Glutamatergic neuron (in vitro differentiated cells): ENCODE data around the gene ASCC3. TPM values are rescaled to one million over a fixed set of nuclear protein-coding genes. Genes with fewer than 3 reads are reported as not detected.

ENCODE experiments used
- DNase-seq: peaks from one replicate; pipeline ENCODE4 v3.0.0; 2022
- H3K27ac Mint-ChIP-seq: one replicate; pipeline ENCODE4 v1.8.0; 2020; ENCODE audit warnings: mild to moderate bottlenecking, mixed read lengths, inconsistent platforms; ENCODE audit not compliant: unreplicated experiment
- H3K27me3 Mint-ChIP-seq: one replicate; pipeline ENCODE4 v1.8.0; 2020; ENCODE audit warnings: mild to moderate bottlenecking, moderate library complexity, mixed read lengths, inconsistent platforms; ENCODE audit not compliant: unreplicated experiment
- H3K36me3 Mint-ChIP-seq: one replicate; pipeline ENCODE4 v1.8.0; 2020; ENCODE audit warnings: mild to moderate bottlenecking, mixed read lengths, inconsistent platforms; ENCODE audit not compliant: unreplicated experiment
- H3K4me1 Mint-ChIP-seq: one replicate; pipeline ENCODE4 v1.8.0; 2020; ENCODE audit warnings: mild to moderate bottlenecking, low read depth, mixed read lengths, inconsistent platforms; ENCODE audit not compliant: unreplicated experiment
- H3K4me3 Mint-ChIP-seq: one replicate; pipeline ENCODE4 v1.8.0; 2020; ENCODE audit warnings: mild to moderate bottlenecking, mixed read lengths, inconsistent platforms; ENCODE audit not compliant: unreplicated experiment
- H3K9me3 Mint-ChIP-seq: one replicate; pipeline ENCODE4 v1.8.0; 2020; ENCODE audit warnings: mild to moderate bottlenecking, moderate library complexity, mixed read lengths, inconsistent platforms; ENCODE audit not compliant: unreplicated experiment
- total RNA-seq: library from RNA; stranded (reverse); fragmentation: NEBNext Ultra II Directional; extraction: Animal tissue kit (Norgen Biotek cat#: 25700); gene quantifications from one replicate; pipeline ENCODE4 v1.2.1, GENCODE V29; 2021; ENCODE audit not compliant: unreplicated experiment
- TF ChIP-seq, protein P1 (sequence below): fragments of 200-600 bp; sonication (generic); IDR thresholded peaks from one replicate; pipeline ENCODE4 v1.5.0; 2021; ENCODE audit not compliant: partially characterized antibody, unreplicated experiment

ASCC3 gene
- total RNA-seq, 1 donor from 2014 or later = 49.6 TPM

GRCh38 chr6:100810015-100810414, 71.1 kb downstream of the ASCC3 start:
- H3K27me3 Mint-ChIP-seq = peaks cover 1% of the 10 kb centered on the region
- TF ChIP-seq, protein P1, sequence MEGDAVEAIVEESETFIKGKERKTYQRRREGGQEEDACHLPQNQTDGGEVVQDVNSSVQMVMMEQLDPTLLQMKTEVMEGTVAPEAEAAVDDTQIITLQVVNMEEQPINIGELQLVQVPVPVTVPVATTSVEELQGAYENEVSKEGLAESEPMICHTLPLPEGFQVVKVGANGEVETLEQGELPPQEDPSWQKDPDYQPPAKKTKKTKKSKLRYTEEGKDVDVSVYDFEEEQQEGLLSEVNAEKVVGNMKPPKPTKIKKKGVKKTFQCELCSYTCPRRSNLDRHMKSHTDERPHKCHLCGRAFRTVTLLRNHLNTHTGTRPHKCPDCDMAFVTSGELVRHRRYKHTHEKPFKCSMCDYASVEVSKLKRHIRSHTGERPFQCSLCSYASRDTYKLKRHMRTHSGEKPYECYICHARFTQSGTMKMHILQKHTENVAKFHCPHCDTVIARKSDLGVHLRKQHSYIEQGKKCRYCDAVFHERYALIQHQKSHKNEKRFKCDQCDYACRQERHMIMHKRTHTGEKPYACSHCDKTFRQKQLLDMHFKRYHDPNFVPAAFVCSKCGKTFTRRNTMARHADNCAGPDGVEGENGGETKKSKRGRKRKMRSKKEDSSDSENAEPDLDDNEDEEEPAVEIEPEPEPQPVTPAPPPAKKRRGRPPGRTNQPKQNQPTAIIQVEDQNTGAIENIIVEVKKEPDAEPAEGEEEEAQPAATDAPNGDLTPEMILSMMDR = no peak
- H3K9me3 Mint-ChIP-seq = no peaks in the 10 kb centered on the region
- H3K36me3 Mint-ChIP-seq = no peaks in the 10 kb centered on the region
- no peak for DNase-seq
- no peak overlapping the region for H3K4me3 Mint-ChIP-seq
- H3K4me1 Mint-ChIP-seq = peaks cover 9% of the 10 kb centered on the region
- no peak overlapping the region for H3K27ac Mint-ChIP-seq

GRCh38 chr6:100809346-100809745, 71.8 kb downstream of the ASCC3 start:
- H3K4me1 Mint-ChIP-seq = peaks cover 11% of the 10 kb centered on the region
- H3K27ac Mint-ChIP-seq = no peak overlapping the region
- peaks cover 1% of the 10 kb centered on the region for H3K27me3 Mint-ChIP-seq
- H3K36me3 Mint-ChIP-seq = no peaks in the 10 kb centered on the region
- H3K9me3 Mint-ChIP-seq = no peaks in the 10 kb centered on the region
- DNase-seq = no peak
- no peak overlapping the region for H3K4me3 Mint-ChIP-seq
- TF ChIP-seq, protein P1 = no peak

- no peaks in the 10 kb centered on the region for H3K36me3 Mint-ChIP-seq
- H3K4me3 Mint-ChIP-seq = no peak overlapping the region
- no peaks in the 10 kb centered on the region for H3K9me3 Mint-ChIP-seq
- no peak overlapping the region for H3K27ac Mint-ChIP-seq
- peaks cover 11% of the 10 kb centered on the region for H3K4me1 Mint-ChIP-seq
- peaks cover 1% of the 10 kb centered on the region for H3K27me3 Mint-ChIP-seq
- no peak for DNase-seq
- TF ChIP-seq, protein P1 = no peak
Measured at GRCh38 chr6:100808638-100809275, 72.4 kb downstream of the ASCC3 start.

DNA sequence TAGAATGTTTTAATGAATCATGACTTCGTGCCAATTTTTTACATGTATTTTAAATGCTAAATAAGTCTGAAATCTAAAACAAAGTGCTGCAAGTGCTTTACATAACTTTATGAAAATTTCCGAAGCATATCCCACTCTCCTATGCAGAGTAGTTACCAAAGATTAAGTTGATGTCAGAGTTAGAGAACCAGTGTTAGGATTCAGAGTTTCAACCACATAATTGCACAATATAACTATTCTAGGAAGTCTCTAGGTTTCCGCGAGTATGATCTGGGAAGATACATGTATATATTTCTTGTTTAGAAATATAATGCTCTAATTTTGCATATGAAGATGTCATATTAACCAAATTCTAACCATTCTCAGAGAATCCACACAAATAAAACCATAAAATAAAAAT, 74.8 kb downstream of the ASCC3 start:
- Mint-ChIP-seq H3K36me3 (no peaks in the 10 kb centered on the region), H3K4me1 (peaks cover 11% of the 10 kb centered on the region), H3K9me3 (no peaks in the 10 kb centered on the region), H3K27me3 (no peaks in the 10 kb centered on the region), H3K27ac (no peak overlapping the region), H3K4me3 (no peak overlapping the region)
- DNase-seq = no peak
- TF ChIP-seq, protein P1 = no peak

DNA sequence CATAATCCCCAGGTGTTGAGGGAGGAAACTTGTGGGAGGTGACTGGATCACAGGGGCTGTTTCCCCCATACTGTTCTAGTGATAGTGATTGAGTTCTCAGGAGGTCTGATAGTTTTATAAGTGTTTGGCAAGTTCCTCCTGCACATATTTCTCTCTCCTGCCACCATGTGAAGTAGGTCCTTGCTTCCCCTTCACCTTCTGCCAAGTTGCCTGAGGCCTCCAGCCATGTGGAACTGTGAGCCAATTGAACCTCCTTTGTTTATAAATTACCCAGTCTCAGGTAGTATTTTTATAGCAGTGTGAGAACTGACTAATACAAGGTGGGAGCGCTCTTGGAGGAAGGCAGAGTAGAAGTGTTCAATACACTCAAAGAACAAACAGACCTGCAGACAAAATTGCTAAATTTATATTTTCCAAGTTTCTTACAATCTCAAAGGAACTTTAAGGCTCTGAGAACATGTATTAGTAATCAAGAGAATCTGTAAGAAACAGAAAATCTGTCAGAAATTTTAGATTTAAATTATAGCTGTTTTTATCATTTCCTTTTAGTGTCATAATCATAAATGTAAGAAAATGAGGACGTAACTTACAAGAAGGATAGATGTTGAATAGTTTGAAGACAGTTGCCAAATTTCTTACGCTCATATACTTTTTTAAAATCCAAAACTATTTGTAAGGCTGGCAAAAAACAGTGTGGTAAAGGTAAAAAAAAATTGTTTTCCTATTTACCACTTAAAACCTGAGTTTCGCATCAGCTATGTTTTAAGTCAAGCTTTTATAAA, 77.7 kb downstream of the ASCC3 start:
- DNase-seq = no peak
- peaks cover 7% of the 10 kb centered on the region for H3K4me1 Mint-ChIP-seq

More for the DNA sequence above, 77.7 kb downstream of the ASCC3 start:
- Mint-ChIP-seq H3K4me3 (no peak overlapping the region), H3K9me3 (no peaks in the 10 kb centered on the region), H3K36me3 (no peaks in the 10 kb centered on the region), H3K27me3 (no peaks in the 10 kb centered on the region), H3K27ac (no peak overlapping the region)
- TF ChIP-seq, protein P1 = no peak
